ENCODE data around the gene MYO19.
"Not testable (repeated sequence)": the region's sequence is repeated elsewhere in the genome, so short reads cannot be mapped to it uniquely, and the experiment has no call there.

The MYO19 gene

GRCh38 chr17:36533935-36534839 lies 481 bp downstream of the MYO19 start:
- DNase-seq (ENCODE audit: low read depth in 3 of 3): peak; percentile 22 to 48 (median 24)

DNA sequence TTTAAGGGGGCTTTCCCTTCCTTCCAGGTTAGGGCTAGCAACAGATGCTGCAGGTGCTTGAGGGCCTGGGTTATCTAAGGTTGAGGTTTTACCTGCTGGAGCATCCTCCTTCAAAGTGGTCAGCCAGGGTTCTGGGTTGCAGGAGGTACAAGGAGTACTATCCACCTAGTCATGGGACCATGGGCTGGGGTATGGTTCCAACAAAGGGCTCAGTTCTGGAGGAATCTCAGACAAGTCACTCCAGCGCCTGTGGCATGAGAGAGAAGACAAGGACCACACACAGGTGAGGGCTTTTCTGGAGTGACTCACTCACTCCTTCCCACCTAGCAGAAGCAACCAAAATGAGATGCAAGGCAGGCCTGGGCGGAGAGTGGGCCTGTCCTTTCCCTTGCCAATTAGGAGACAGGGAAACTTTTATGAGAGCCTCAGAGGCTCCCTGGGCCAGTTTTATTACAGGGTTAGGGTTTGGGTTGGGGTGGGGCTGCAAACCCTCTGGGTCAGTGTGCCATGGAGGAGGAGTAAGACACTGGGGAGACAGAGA lies 2.2 kb downstream of the MYO19 start:
- no peak for DNase-seq (ENCODE audit: low read depth in 3 of 3)

- no peak for DNase-seq (ENCODE audit: low read depth in 3 of 3)
These were observed 5.5 kb downstream of the MYO19 start for GRCh38 chr17:36529121-36529520.

DNA sequence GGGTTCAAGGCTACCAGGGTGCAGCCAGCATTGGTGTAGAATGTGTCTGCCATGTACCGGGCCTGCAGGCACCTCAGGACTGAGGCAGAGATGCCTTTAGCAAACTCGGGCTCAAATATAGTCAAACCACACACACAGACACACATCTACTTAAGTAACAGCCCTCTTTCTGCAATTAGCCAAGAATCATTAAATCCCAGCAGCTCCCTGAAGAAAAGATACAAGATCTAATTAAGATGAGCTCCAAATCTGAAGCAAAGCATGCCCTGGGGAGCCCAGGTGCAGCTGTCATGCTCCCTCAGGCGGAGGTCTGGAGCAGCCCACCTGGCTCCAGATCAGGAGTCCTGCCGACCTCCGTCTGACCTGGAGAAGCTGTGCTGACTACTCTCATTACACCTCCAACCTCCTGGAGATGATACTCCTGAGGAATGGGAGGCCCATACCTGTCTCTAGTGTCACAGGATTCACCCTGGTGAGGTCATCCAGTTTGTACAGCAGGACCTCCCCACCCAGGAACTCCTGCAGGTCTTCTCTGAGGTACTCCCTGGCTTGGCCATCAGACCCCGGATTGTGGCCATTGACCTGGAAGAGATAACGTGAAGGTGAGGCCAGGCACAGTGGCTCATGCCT lies 6.9 kb downstream of the MYO19 start:
- DNase-seq (ENCODE audit: low read depth in 3 of 3): no peak

- no peak for DNase-seq (ENCODE audit: low read depth in 3 of 3)
These were observed 8.8 kb downstream of the MYO19 start for GRCh38 chr17:36525888-36526287.

- DNase-seq (ENCODE audit: low read depth in 3 of 3): no peak
These were observed 9.6 kb downstream of the MYO19 start for GRCh38 chr17:36525113-36525512.

DNA sequence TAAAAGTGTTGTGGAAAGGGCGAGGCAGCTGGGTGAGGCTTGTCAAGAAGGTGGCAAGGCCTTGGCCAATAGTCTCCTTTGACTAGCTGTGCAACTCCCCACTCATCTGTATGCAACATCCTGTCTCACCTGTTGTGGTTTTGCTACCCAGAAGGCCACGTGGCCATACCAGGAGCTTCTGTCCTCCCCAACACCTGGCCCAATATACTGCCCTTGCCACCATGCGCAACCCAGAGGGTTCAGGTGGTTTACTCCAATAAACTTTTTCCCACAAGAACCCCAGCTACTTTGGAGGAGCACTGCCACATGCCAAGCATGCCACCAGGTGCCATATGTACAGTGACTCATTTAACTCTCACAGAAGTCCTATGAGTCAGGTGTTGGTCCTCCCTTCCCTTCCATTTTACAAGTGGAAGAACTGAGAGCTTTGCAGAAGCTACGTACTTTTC lies 10.2 kb downstream of the MYO19 start:
- DNase-seq (ENCODE audit: low read depth in 3 of 3): no peak

DNA sequence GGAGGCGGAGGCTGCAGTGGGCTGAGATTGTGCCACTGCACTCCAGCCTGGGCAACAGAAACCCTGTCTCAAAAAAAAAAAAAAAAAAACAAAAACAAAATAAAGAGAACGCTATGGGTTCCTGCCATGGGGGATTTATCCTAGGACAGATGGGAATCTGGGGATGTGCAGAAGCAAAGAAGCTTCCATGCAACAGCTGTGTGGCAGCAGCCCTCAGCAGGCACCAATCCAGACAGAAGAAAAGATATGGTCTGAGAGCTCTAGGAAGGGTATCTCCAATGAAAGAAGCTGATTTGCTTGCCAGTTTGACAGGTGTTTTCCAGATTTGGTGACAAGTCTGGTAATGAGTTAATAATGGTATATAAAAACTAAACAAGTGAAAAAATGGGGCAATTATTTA lies 11.6 kb downstream of the MYO19 start:
- DNase-seq (ENCODE audit: low read depth in 3 of 3): no peak

GRCh38 chr17:36515837-36516236 lies 18.8 kb downstream of the MYO19 start:
- no peak for DNase-seq (ENCODE audit: low read depth in 3 of 3)

GRCh38 chr17:36514856-36515255 lies 19.8 kb downstream of the MYO19 start:
- no peak for DNase-seq (ENCODE audit: low read depth in 3 of 3)

DNA sequence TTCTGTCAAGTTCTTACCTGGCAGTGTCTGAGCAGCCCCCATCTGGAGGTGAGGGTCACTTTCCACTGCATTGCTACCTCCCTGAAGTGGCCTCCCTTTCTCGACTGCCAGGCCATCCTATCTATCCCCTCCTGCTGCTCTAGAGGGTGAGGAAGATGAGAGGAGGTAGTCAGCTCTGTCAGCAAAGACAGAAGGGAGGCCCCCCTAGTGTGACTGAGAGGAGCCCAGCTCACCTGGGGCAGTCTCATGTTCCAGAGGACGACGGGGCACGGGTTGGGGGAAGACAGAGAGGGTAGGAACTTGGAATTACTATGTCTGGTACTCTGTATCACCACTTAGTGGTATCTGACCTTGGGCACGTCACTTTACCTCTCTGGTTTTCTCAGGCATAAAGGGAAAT lies 22.0 kb downstream of the MYO19 start:
- DNase-seq (ENCODE audit: low read depth in 3 of 3): no peak

- DNase-seq (ENCODE audit: low read depth in 3 of 3): no peak
These were observed 23.5 kb downstream of the MYO19 start for GRCh38 chr17:36511216-36511615.

DNA sequence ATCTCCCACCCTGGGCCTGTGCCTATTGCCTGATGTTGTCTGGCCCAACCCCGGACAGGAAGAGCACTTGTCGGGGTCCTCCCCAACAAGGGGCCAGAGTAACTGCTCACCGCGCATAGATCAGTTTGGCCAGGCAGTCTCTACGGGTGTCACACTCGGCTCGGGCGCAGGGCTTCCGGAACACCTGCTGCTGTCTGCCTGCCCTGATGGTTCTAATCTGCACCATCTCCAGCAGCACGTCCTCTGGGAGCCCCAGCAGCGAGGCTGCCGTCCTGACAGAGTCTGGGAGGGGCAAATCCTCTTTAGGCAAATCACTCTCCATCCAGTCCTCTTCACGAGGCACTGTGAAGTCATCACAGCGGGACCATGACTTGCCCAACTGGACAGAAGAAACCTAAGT lies 24.0 kb downstream of the MYO19 start:
- no peak for DNase-seq (ENCODE audit: low read depth in 3 of 3)

DNA sequence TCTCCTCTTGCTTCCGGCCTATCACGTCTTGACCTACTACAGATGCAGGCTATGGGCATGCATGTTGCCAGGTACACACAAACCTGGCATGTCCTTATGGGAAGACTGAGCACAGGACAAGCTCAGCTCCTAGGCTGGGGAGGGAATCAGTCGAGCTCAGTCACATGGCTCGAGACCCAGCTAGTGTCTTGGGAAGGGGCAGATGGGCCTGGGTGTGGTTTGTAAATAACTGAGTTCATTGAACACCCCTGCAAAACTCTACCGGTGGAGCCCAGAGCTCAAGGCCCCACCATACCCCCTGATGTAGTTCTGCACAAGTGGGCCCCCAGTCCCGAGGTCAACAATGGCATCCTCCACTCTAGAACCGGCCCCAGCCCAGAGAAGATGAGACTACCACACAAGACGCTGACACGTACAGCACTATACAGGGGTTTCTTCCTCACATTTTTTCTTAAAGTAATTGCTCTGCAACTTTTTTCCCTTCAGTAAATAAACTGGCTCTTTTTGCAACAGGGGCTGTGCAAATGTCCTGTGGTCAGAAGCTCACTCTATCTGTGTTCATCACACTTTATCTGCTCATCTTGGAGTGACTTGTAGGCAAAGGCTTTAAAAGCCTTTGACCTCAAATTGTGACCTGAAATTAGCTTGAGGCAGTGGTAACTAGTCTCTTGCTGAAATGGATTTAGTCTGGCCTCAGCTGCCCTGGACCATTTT lies 25.2 kb downstream of the MYO19 start:
- no peak for DNase-seq (ENCODE audit: low read depth in 3 of 3)

- not testable (repeated sequence) for DNase-seq (ENCODE audit: low read depth in 3 of 3)
These were observed 26.2 kb downstream of the MYO19 start for GRCh38 chr17:36508439-36508838.

GRCh38 chr17:36507266-36507665 lies 27.4 kb downstream of the MYO19 start:
- no peak for DNase-seq (ENCODE audit: low read depth in 3 of 3)

GRCh38 chr17:36506831-36507230 lies 27.8 kb downstream of the MYO19 start:
- no peak for DNase-seq (ENCODE audit: low read depth in 3 of 3)

DNA sequence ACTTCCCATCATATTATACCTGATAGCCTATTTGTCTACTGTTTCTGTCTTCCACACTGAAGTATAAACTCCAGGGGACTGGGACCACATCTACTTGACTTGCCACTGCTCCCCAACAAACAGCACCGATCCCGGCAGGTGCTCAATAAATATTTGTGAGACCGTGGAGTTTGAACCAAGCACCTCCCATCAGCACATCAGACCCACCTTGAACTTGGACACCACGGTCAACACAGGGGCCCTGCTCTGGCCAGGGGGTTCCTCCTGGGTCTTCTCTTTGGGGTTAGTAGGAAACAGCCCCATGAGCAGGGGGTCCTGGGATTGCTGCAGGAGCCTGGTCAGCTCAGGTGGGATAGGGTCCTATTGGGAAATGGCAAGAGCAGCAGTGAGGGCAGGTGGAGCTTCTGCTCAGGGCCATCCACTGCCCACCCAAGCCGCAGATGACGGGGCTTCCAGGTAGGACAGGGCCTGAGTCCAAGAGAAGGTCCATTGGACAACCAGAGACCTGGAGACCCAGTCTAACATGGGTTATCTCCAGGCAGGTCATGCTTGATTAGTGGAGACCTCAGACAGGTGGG lies 28.3 kb downstream of the MYO19 start:
- DNase-seq (ENCODE audit: low read depth in 3 of 3): no peak

DNA sequence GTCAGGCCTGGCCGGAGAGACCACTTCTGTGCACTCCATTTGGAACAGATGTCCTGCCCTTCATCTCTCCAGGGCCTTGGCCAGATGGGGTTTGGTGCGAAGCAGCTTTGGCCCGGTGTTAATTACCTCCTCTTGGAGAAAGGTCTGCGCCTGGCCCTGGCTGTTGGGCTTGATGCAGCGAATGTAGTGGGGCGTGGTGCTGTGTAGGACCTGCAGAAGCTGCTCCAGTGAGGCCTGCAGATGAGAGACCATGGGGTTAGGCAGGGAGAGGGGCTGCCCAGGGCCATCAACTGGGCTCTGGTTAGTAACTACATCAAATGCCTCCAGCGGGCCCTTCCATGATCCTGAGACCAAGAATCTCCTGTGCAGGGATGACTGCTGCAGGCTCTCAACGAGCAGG lies 29.5 kb downstream of the MYO19 start:
- DNase-seq (ENCODE audit: low read depth in 3 of 3): no peak

DNA sequence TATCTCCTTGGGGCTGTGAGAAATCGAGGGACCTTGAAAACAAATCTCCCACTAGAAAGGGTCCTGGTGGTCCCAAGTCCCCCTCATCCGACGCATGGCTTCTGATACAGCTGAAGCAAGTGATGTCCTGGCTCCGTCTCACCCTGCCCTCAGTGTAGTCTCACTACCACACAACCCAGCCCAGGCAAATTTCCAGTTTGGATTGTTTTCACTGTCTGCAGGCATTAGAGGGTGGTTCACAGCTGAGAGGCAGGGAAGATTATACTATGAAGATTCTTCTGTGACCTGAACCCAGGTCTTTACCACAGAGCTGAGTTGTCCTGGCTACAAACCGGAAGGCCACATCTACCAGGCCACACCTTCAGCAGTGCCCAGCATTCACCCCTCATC lies 30.5 kb downstream of the MYO19 start:
- DNase-seq (ENCODE audit: low read depth in 3 of 3): no peak

- DNase-seq (ENCODE audit: low read depth in 3 of 3): no peak
These were observed 31.1 kb downstream of the MYO19 start for GRCh38 chr17:36503456-36504155.
